HG03159 (cell line): ENCODE measurements around the gene ARNT2.

Experiments used
- ATAC-seq: cut with Tn5 transposase; IDR thresholded peaks from one replicate; pipeline ENCODE4 v1.9.1; 2021; ENCODE audit warnings: mild to moderate bottlenecking, moderate library complexity; ENCODE audit not compliant: unreplicated experiment

ARNT2 gene

GRCh38 chr15:80587816-80588456 lies 183.8 kb downstream of the ARNT2 start:
- no peak for ATAC-seq

DNA sequence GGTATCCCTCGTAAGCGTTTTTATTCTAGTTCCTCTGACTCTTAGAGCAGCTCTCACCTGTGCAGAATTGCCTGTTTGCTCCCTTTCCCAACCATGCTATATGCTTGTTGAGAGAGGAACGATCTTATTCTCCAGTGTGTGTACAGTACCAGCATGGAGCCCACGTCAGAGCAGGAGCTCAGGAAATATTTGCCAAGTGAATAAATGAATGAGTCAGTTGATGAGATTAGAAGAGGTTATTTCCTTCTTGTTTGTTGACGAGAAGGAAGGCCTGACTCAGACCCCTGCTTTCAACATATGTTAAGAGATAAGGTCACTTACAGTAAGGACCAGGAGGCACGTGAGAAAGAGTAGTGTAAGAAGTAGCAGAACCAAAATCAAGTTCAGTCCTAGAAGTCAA lies 184.6 kb downstream of the ARNT2 start:
- no peak for ATAC-seq

GRCh38 chr15:80590761-80591355 lies 186.7 kb downstream of the ARNT2 start:
- ATAC-seq, result no peak

- ATAC-seq, result no peak
Measured at GRCh38 chr15:80591471-80591870, 187.3 kb downstream of the ARNT2 start.

DNA sequence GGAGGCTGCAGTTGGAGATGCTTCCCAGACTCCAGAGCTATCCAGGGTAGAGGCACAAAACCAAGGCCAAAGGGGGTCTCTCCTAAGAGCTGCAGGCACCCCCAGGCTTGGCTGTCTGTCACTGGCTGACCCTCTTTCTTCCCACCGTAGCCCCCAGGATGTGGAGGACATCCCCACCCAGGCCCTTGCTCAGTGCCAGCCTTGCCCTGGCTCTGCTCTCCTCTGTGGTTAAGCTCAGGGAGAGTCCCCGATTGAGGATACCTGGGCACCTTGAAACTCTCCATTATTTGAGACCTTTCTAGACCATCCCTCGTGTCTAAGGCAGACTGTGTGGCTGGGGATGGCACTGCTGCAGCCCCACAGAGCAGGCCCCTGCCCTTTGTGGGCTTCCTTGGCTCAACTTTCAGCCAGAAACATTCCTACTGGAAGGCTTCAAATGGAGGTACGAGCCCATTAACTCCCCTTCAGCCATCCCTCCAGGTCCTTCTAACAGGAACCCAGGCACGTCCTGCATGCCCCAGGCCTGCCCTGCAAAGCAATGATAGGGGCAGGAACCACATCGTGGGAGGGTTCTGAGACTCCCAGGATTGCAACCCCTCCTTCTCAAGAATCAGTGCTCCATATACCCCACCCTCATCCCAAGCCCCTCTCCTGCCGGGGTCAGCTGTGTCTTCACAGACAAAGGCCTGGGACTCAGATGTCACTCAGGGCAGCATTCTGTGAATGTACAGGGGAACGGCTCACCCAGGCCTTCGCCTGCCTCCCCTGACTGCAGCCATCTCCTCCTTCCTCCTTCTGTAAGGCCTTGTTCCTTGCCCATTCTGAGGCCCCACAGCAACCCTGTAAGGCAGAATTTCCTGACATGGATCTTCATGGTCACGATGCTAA lies 188.0 kb downstream of the ARNT2 start:
- no peak for ATAC-seq

DNA sequence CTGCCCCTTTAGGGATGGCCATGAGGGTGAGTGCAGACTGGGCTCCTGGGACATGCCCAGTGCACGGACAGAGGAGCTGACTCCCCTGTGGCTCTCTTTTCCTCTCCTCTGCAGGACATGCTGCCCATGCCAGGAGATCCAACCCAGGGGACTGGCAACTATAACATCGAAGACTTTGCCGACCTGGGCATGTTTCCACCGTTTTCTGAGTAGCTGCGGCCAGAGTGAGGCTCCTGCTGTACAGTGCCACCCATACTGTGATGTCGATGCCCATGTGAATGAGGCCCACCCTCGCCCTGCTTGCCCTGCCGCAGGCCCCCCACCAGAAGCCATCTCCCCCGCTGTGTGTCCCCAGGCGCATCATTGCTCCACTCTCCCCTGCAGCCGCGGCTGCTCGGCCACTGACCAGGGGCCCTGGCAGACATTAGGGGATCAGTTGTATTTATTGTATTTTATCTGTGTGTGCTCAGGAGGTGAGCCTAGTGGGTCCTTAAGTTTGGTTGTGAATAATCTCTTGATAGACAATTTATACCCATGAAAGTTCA lies 189.4 kb downstream of the ARNT2 start:
- no peak for ATAC-seq

GRCh38 chr15:80594091-80594889 lies 190.1 kb downstream of the ARNT2 start:
- no peak for ATAC-seq

DNA sequence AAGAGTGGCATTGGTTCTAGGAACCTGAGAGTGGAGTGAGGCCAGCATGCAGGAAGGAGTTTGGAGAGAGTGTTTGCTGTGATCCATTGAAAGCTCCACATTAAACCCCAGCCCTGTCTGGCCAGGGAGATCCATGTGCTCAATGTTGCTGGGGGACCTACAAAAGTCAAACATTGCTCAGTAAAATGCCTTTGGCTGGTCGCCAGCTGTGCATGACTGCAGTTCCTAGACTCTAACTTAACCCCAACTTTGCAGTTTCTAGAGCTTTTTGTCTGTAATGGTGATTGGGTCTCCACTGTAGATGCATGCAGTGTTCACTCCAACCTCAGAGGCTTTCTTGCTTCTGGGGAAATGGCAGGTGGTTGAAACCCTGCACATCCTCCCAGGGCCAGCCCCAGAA lies 191.2 kb downstream of the ARNT2 start:
- no peak for ATAC-seq

- no peak for ATAC-seq
Measured at GRCh38 chr15:80596521-80596976, 192.4 kb downstream of the ARNT2 start.

GRCh38 chr15:80597076-80597475 lies 192.9 kb downstream of the ARNT2 start:
- ATAC-seq, result no peak

- no peak for ATAC-seq
Measured at GRCh38 chr15:80599359-80599758, 195.2 kb downstream of the ARNT2 start.

DNA sequence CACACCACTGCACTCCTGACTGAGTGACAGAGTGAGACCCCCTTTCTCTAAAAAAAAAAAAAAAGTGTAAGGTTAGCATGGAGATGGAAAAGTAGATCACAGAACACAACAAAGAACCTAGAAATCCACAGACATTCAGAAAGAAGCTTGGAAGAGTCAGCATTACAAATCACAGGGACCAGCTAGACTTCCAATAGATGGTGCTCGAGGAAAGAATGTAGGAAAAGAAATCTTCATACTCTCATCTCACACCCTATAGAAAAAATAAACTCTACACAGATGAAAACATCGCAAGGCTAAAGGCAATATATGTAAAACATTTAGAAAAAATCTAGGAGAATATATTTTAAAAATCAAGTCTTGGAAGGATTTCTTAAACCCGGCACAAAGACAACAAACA lies 196.4 kb downstream of the ARNT2 start:
- no peak for ATAC-seq

DNA sequence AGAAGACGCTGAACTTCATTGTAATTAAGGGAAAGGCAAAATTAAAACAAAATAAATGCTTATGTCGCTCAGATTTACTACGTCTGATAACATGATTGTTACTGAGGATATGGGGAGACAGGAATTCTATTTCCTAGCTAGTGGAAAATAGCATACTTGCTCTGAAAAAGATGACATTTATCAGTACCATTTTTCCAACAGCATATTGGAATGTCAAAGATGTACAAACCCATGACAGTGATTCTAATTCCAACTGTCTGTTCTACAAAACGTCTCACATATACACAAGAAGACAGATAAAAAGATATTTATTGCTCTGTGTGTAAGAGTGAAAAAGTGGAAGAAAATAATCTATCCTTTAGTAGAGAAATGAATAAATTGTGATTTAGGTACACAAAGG lies 197.1 kb downstream of the ARNT2 start:
- no peak for ATAC-seq

DNA sequence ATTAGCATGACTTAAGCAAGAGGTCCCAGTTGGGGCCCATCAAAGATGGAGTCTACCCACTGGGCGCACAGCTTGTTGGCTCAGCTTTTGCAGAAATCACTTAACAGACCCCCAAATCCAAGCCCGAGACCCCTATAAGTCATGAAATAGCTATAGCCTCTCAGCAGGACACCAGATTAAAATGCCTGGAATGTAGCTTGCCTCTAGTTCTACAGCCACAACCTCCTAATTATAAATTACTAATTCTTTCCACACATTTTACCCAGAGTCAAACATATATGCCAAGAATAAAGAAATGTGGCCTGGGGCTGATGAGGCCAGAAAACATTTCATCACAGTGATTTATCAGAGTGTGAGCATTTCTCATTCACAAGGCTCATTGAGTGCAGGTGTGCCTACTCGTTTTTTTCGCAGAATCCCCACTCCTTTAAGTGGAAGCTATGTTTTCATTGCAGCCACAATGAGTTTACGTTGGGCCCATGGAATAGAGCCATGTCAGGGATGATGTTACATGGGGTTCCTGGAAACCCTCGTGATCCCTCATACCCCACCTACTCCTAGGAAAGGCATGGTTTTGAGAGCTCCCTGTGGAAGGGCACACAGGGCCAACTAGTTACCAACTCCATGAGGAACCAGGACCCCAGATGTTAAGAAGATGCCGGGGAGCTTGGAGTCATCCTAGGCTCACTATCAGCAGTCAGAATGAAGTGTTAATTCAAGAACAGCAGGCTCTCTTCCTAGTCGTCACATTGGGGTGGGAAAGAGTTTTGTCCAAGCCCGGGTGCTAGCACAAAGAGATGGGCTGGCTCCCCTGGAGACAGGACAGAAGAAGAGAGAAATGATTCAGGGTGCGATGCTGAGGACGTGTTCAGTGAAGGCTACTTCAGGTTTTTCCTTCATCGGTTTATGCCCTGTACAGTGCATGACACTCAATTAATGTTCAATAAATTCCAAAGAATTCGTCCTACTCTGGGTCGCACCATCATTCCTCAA lies 200.7 kb downstream of the ARNT2 start:
- ATAC-seq, result no peak

GRCh38 chr15:80605591-80606150 lies 201.5 kb downstream of the ARNT2 start:
- ATAC-seq, result no peak

GRCh38 chr15:80606511-80607071 lies 202.4 kb downstream of the ARNT2 start:
- ATAC-seq, result no peak

DNA sequence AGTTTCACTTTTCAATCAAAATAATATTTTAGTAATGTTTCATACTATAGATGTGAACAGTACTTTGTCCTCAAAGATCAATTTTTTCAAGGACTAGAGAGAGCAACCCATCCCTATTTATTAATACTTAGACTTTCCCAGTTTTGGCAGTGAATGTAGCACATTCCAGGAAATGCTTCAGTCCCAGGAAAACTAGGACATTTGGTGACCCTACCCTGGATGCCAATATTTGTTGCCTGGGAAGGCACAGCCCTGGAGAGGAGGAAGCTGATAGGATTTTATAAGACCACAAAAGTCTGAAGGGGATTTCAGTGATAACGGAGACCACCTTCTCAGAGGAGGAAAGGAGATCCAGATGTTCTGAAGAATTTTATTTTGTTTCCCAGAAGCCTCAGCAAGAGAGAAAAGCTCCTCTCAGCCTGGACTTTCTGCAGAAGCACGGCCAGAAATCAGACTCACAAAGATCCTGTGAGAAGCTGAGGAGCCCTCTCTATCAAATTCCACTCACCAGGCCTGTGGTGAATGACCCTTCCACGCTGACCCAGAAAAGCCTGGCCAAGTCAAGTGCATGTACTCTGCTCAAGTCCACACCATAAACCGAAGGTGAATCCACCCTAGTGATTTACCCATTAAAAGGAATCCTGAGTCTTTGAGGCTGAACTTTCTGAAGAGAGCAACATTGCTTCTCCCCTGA lies 203.3 kb downstream of the ARNT2 start:
- ATAC-seq, result no peak

GRCh38 chr15:80608688-80609087 lies 204.5 kb downstream of the ARNT2 start:
- no peak for ATAC-seq
